Esophagus muscularis mucosa (tissue), 3 donors: ENCODE results near the gene OGFOD2.

Experiments used
- EP300 ChIP-seq: sonication (generic); formaldehyde crosslinking; IDR thresholded peaks from one replicate; pipeline ENCODE4 v1.6.1; 2017; ENCODE audit warnings: antibody characterized with exemption
- TF ChIP-seq, protein P1 (sequence below), 3 experiments: fragments of 200-600 bp in 2 of 3; fragments of 450-650 bp in 1 of 3; sonication (generic) in 2 of 3; IDR thresholded peaks; one replicate each; pipeline ENCODE4 v1.5.1; 2017 to 2019; ENCODE audit warnings: antibody characterized with exemption in 3 of 3, mild to moderate bottlenecking in 2 of 3, moderate library complexity in 1 of 3

DNA sequence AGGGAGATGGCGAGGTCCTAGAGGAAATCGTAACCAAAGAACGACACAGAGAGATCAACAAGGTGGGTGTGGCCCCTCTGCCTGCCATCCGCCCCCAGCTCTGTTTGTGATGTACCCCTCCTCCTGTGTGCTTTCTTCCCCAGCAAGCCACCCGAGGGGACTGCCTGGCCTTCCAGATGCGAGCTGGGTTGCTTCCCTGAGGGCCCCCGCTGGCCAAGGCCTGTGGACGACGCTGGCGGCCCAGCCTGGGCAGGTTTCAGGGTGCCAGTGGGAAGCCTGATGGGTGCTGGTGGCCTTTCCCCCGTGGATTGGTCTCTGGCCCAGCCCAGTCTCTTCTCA is 7.4 kb downstream of the OGFOD2 start:
- TF ChIP-seq, protein P1, sequence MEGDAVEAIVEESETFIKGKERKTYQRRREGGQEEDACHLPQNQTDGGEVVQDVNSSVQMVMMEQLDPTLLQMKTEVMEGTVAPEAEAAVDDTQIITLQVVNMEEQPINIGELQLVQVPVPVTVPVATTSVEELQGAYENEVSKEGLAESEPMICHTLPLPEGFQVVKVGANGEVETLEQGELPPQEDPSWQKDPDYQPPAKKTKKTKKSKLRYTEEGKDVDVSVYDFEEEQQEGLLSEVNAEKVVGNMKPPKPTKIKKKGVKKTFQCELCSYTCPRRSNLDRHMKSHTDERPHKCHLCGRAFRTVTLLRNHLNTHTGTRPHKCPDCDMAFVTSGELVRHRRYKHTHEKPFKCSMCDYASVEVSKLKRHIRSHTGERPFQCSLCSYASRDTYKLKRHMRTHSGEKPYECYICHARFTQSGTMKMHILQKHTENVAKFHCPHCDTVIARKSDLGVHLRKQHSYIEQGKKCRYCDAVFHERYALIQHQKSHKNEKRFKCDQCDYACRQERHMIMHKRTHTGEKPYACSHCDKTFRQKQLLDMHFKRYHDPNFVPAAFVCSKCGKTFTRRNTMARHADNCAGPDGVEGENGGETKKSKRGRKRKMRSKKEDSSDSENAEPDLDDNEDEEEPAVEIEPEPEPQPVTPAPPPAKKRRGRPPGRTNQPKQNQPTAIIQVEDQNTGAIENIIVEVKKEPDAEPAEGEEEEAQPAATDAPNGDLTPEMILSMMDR (IDR thresholded peaks at IDR 0.05) = no peak
- no peak for TF ChIP-seq EP300
